GM06990 (cell line): ENCODE data around the gene RFTN1.

Experiments
- DNase-seq: peaks from one replicate; pipeline ENCODE4 v3.0.0-alpha.2; 2011; ENCODE audit not compliant: insufficient read length; ENCODE audit errors: extremely low read depth
- H3K27me3 ChIP-seq: replicated peaks from 2 replicates; pipeline ENCODE4 v1.6.0; 2011; ENCODE audit warnings: low read length; ENCODE audit not compliant: control insufficient read depth, insufficient read depth
- H3K36me3 ChIP-seq: 2 replicates; pipeline ENCODE4 v1.5.1; 2011; ENCODE audit warnings: low read length; ENCODE audit not compliant: control insufficient read depth, insufficient read depth
- H3K4me3 ChIP-seq: replicated peaks from 2 replicates; pipeline ENCODE4 v1.5.1; 2011; ENCODE audit warnings: low read depth, mild to moderate bottlenecking, control low read depth, low read length
- TF ChIP-seq, protein P1 (sequence below): IDR thresholded peaks from 2 replicates; pipeline ENCODE4 v1.5.1; 2011; ENCODE audit warnings: low read length, control low read depth, mild to moderate bottlenecking, inconsistent platforms; ENCODE audit not compliant: insufficient read depth, poor library complexity, severe bottlenecking

Gene RFTN1

DNA sequence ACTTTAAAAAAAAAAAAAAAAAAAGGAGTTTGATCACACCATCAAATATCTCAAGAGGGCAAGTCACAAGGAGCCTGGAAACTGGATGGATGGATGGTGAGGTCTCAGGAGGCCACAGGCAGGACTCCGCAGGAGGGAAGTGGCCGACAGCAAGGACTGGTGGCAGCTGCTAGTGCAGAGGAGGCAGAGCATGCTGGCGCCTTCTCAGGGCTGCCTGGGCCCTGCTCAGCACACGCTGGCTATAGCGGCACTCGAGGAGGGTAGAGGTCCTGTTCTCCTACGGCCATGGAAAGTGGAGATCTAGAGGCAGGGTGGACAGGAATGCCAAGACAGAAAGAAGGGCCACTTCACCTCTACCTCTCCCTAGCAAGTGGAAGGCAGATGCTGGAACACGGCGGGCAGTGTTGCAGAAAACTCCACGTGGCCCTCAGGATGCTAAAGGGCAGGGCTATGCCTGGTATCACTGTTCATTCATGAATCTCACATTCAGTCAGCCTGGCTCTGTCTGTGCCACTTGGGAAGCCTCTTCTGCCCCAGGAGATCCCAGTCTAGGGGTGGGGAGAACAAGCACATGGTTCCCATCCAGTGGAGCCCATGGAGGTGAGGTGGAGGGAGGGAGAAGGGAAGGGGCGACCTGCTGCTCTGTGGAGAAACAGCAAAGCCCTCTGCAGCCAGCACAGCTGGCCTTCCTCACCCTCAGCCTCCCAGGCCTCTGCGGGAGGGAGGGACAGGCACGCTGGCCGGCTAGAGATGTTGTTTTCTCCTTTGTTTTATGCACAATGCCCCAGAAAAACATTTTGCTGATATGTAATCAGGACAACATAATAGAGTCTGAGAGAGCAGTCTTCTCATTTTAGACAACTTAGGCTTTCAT lies 177.5 kb downstream of the RFTN1 start:
- no peaks in the 10 kb centered on the region for H3K27me3 ChIP-seq
- H3K4me3 ChIP-seq, result no peak overlapping the region
- DNase-seq, result no peak
- TF ChIP-seq, protein P1, sequence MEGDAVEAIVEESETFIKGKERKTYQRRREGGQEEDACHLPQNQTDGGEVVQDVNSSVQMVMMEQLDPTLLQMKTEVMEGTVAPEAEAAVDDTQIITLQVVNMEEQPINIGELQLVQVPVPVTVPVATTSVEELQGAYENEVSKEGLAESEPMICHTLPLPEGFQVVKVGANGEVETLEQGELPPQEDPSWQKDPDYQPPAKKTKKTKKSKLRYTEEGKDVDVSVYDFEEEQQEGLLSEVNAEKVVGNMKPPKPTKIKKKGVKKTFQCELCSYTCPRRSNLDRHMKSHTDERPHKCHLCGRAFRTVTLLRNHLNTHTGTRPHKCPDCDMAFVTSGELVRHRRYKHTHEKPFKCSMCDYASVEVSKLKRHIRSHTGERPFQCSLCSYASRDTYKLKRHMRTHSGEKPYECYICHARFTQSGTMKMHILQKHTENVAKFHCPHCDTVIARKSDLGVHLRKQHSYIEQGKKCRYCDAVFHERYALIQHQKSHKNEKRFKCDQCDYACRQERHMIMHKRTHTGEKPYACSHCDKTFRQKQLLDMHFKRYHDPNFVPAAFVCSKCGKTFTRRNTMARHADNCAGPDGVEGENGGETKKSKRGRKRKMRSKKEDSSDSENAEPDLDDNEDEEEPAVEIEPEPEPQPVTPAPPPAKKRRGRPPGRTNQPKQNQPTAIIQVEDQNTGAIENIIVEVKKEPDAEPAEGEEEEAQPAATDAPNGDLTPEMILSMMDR, result no peak
- peaks cover 16% of the 10 kb centered on the region for H3K36me3 ChIP-seq

DNA sequence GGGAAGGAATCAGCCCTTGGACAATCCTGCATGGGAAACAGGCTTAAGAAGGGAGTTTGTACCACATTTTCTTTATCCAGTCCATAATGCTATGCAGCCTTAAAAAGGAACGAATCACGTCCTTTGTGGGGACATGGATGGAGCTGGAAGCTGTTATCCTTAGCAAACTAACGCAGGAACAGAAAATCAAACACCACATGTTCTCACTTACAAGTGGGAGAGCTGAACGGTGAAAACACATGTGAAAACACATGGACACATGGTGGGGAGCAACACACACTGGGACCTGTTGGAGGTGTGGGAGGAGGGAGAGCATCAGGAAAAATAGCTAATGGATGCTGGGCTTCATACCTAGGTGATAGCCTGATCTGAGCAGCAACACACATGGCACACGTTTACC lies 178.2 kb downstream of the RFTN1 start:
- Histone ChIP-seq H3K27me3 (no peaks in the 10 kb centered on the region), H3K4me3 (no peak overlapping the region), H3K36me3 (peaks cover 16% of the 10 kb centered on the region)
- TF ChIP-seq, protein P1, result no peak
- DNase-seq, result no peak

DNA sequence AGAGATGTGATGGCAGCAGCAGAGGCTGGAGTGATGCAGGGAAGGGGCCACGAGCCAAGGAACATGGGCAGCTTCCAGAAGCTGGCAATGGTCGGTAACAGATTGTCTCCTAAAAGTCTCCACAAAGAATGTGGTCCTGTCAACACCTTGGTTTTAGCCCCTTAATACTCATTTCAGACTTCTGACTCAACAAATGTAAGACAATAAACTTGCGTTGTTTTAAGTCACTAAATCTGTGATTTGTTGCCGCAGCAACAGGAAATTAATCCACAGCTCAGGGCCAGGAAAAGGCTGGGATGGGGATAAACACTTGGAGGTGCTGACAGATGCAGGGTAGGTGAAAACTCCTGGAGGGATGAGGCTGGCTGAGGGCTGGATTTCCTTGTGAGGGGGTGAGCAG lies 178.6 kb downstream of the RFTN1 start:
- Histone ChIP-seq H3K4me3 (no peak overlapping the region), H3K36me3 (peaks cover 18% of the 10 kb centered on the region), H3K27me3 (no peaks in the 10 kb centered on the region)
- TF ChIP-seq, protein P1, result no peak
- DNase-seq, result no peak

DNA sequence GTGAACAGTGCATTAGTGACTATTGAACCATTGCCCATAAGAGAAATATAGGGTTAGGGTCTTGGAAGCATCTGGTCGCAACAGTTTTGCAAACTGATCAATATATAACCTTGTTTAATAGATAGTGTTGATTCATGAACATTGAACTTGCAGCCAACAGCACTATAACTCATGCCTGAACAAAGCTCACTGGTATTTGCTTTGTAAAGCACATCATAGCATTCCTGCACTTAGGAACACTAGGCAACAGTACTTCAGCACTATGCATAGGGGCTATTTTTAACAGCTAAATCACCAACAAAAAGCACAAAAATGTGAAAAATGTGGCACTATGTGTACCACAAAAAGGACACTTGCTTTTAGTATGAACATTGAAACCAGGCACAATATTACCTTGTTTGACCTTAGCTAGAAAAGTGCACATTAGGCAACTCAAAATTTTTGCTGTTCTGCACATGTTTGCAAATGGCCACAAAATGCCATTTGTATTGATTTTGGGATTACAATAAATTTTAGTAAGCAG lies 180.5 kb downstream of the RFTN1 start:
- TF ChIP-seq, protein P1, result no peak

DNA sequence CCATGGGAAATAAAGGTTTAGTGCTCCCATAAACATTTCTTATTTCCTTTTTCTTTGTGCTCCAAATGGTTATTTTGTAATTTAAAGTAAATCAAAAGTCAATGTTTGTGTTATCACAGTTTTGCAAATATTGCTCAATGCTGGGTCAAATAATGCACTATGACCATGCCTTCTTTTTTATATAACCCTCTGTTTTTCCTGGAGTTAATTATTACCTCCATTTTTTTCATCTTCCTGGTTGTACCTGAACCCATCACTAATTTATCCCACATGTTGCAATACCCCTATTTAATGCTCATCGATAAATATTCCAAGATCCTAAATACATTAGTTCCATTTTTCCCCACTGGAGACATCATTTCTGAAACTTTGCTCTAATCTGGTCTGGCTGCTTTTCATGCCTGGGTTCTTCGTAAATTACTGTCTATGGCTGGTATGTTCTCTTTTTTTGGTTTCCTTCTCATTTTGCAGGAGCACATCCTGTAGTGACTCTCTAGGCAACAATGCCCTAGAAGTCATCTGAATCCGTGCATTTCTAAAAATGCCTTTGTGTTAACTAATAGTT lies 182.1 kb downstream of the RFTN1 start:
- no peak for DNase-seq
- TF ChIP-seq, protein P1, result no peak
- Histone ChIP-seq H3K36me3 (peaks cover 21% of the 10 kb centered on the region), H3K27me3 (no peaks in the 10 kb centered on the region), H3K4me3 (no peak overlapping the region)

More for the DNA sequence above, 180.5 kb downstream of the RFTN1 start:
- DNase-seq, result no peak
- H3K36me3 ChIP-seq, result peaks cover 25% of the 10 kb centered on the region
- H3K4me3 ChIP-seq, result no peak overlapping the region
- H3K27me3 ChIP-seq, result no peaks in the 10 kb centered on the region
